Frontal cortex (tissue), 4 donors: ENCODE data around the gene UGT1A1. TPM values are rescaled to one million over a fixed set of nuclear protein-coding genes. Genes with fewer than 3 reads are reported as not detected.
"Not testable (repeated sequence)": the region's sequence is repeated elsewhere in the genome, so short reads cannot be mapped to it uniquely, and the experiment has no call there.

Experiments
- DNase-seq, 2 donors: peaks; one replicate each; pipeline ENCODE4 v3.0.0; 2012; ENCODE audit warnings: low spot score in 2 of 2
- FAIRE-seq: peaks from 2 replicates; lab custom pipeline; 2012; peaks lifted over from hg19 to GRCh38; lab: Jason Lieb, UNC
- total RNA-seq: library from RNA; depleted of rRNA; stranded (reverse); fragments of >200 nt; gene quantifications from one replicate; pipeline ENCODE4 v1.2.3, GENCODE V29; 2014
- donor health status: control.
- donor health status: control.
- donor health status: control.

UGT1A1 gene
- not detected for total RNA-seq

DNA sequence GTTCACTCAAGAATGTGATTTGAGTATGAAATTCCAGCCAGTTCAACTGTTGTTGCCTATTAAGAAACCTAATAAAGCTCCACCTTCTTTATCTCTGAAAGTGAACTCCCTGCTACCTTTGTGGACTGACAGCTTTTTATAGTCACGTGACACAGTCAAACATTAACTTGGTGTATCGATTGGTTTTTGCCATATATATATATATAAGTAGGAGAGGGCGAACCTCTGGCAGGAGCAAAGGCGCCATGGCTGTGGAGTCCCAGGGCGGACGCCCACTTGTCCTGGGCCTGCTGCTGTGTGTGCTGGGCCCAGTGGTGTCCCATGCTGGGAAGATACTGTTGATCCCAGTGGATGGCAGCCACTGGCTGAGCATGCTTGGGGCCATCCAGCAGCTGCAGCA is at the start of gene UGT1A1:
Gene UGT1A1 (plus strand): TSS at position 228 of the 400 bp plus-strand sequence. CDS start 18 bp downstream, at position 246.
- DNase-seq (no peak), FAIRE-seq (no peak)

DNA sequence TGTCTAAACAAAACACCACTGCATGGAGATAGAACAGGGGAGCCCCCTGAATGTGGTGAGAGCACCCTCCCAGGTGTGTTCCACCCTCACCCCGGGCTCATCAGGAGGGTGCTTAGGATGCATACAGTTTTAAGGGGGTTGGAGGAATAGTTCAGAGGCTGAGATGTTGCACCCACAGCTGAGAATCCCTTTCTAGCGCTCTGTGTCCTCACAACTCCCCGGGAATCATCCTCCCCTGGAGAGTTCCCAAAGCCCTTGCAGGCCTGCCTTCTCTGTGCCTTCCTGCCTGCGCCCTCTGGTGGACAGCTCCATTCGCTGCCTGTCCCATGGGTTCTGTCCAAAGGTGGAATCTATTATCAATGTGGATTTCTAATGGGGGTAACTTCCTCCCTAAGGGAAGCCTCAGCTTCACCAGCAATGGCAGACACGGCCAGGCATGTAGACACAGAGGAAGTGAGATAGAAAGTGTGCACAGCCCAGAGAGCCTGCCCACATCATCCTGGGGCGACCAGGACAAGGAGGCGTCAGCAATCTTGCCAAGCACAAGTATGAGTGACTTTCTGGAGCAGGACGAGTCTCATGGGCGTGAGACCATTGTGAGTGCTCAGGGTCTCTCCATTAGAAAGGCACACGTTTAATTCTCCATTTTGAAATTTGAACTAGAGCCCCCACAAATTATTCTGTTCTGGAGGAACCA is 48.6 kb upstream of the UGT1A1 start:
- FAIRE-seq = no peak
- peak in 1 of 2 donors; percentile 37 for DNase-seq

DNA sequence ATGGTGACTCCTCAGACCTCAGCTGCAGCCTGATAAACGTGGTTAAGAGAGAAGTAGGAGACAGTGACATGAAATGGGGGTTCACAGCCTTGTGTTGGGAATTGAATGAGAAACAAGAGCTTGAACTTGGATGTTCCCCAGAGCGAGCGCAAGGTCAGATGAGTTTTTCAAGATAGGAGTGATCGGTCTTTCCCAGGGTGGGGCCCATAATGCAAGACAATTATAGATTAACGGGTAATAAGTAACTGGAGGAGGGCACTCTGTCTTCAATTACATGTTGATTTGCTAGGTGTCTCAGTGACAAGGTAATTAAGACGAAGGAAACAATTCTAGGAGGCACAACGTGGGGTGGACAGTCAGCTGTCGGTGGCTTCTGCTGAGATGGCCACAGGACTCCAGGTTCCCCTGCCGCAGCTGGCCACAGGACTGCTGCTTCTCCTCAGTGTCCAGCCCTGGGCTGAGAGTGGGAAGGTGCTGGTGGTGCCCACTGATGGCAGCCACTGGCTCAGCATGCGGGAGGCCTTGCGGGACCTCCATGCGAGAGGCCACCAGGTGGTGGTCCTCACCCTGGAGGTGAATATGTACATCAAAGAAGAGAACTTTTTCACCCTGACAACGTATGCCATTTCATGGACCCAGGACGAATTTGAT is 47.3 kb upstream of the UGT1A1 start, which contains the start of gene UGT1A5:
Gene UGT1A5 (plus strand): TSS at position 297 of the 651 bp plus-strand sequence. CDS start 85 bp downstream, at position 382.
- DNase-seq = no peak
- no peak for FAIRE-seq

DNA sequence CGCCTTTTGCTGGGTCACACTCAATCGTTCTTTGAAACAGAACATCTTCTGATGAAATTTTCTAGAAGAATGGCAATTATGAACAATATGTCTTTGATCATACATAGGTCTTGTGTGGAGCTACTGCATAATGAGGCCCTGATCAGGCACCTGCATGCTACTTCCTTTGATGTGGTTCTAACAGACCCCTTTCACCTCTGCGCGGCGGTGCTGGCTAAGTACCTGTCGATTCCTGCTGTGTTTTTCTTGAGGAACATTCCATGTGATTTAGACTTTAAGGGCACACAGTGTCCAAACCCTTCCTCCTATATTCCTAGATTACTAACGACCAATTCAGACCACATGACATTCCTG is 46.8 kb upstream of the UGT1A1 start:
- no peak for DNase-seq
- no peak for FAIRE-seq

DNA sequence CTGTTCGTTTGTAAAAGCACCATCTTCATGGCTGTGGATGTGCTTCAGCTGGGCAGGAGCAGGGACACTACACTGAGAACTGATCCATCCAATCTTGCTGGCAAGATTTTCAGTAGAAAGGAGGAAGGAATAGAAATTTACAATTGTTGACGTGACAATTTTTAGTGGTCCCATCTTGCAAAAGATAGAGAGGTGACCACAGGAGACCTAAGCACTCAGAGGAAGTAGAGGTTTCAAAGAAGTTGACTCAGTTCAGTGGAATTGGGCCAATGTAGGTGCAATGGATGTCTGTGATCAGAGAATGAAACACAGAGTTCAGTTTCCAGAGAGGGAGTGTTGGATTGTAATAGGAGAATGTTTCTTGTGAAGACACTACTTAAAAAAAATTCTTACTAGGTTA is 45.9 kb upstream of the UGT1A1 start:
- DNase-seq = no peak

DNA sequence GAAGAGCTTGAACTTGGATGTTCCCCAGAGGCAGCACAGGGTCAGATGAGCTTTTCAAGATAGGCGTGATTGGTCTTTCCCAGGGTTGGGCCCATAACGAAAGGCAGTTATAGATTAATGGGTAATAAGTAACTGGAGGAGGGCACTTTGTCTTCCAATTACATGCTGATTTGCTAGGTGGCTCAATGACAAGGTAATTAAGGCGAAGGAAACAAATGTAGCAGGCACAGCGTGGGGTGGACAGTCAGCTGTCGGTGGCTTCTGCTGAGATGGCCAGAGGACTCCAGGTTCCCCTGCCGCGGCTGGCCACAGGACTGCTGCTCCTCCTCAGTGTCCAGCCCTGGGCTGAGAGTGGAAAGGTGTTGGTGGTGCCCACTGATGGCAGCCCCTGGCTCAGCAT is 41.5 kb upstream of the UGT1A1 start, which contains the start of gene UGT1A4:
Gene UGT1A4 (plus strand): TSS at position 185 of the 400 bp plus-strand sequence. CDS start 85 bp downstream, at position 270.
- FAIRE-seq = no peak
- no peak for DNase-seq

More for the DNA sequence above, 45.9 kb upstream of the UGT1A1 start:
- FAIRE-seq = no peak

DNA sequence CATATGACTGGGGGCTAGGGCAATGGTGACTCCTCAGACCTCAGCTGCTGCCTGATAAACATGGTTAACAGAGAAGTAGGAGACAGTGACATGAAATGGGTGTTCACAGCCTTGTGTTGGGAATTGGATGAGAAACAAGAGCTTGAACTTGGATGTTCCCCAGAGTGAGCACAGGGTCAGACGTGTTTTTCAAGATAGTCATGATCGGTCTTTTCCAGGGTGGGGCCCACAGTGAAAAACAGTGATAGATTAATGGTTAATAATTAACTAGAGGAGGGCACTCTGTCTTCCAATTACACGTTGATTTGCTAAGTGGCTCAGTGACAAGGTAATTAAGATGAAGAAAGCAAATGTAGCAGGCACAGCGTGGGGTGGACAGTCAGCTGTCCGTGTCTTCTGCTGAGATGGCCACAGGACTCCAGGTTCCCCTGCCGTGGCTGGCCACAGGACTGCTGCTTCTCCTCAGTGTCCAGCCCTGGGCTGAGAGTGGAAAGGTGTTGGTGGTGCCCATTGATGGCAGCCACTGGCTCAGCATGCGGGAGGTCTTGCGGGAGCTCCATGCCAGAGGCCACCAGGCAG is 31.3 kb upstream of the UGT1A1 start, which contains the start of gene UGT1A3:
Gene UGT1A3 (plus strand): TSS at position 320 of the 579 bp plus-strand sequence. CDS start 85 bp downstream, at position 405.
- FAIRE-seq = no peak
- DNase-seq = no peak

DNA sequence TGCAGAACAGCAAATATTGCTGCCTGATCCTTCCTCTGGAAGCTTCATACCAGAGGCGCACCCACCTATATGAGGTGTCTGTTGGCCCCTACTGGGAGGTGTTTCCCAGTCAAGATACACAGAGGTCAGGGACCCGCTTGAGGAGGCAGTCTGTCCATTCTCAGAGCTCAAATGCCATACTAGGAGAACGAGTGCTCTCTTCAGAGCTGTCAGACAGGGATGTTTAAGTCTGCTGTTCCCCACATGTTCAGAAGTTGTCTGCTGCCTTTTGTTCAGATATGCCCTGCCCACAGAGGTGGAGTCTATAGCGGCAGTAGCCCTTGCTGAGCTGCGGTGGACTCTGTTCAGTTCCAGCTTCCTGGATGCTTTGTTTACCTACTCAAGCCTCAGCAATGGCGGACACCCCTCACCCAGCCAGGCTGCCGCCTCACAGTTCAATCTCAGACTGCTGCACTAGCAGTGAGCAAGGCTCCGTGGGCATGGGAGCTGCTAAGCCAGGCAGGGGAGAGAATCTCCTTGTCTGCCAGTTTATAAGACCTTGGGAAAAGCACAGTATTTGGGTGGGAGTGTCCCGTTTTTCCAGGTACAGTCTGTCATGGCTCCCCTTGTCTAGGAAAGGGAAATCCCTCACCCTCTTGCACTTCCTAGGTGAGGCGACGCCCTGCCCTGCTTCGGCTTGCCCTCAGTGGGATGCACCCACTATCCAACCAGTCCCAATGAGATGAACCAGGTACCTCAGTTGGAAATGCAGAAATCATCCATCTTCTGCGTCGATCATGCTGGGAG is 23.0 kb upstream of the UGT1A1 start:
- not testable (repeated sequence) for DNase-seq, FAIRE-seq

DNA sequence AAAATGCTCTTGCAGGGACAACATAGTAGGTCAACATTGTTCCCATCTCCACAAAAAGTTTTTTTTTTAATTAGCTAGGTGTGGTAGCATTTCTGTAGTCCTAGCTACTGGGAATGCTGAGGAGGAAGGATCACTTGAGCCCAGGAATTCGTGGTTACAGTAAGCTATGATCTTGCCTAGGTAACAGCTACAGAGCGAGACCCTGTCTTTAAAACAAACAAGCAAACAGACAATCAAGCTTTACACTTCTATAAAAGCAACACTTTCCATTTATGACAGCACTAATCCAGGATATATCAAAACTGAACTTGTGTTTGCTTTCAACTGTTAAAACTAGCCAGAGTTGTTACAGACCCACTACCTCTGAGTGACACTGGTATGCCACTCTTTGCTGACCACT is 19.2 kb upstream of the UGT1A1 start:
- FAIRE-seq (no peak), DNase-seq (no peak)

DNA sequence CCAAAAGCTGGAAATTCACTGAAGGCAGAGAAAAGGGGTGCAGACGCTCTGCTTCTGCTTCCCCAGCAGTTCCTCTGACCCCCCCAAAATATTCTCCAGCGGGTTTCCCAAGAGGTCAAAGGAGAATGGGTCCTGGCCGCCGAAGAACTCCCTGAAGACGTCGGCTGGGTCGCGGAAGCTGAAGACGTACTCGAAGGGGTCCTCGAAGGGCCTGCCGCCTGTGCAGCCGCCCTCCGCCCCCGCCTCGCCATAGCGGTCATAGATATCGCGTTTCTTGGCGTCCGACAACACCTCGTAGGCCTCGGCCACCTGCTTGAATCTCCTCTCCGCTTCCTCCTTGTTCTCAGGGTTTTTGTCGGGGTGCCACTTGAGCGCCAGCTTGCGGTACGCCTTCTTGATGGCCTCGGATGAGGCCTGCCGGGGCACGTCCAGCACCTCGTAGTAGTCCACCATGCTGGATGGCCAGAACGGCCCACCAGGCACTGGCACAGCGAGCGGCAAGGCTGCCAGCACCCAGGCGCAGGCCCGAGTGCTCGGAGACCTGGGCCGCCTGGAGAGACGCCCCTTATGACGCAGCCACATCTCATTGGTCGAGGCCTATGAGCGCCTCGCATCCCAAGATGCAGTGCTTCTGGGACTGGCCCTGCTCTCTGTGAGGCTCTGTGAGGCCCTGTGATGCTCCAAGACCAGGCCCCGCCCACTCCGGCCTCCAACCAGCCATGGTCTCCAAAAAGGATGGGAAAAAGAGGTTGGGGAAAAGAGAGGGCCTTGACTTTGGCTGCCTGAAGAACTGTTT is 16.4 kb upstream of the UGT1A1 start:
- FAIRE-seq (no peak), DNase-seq (no peak)

DNA sequence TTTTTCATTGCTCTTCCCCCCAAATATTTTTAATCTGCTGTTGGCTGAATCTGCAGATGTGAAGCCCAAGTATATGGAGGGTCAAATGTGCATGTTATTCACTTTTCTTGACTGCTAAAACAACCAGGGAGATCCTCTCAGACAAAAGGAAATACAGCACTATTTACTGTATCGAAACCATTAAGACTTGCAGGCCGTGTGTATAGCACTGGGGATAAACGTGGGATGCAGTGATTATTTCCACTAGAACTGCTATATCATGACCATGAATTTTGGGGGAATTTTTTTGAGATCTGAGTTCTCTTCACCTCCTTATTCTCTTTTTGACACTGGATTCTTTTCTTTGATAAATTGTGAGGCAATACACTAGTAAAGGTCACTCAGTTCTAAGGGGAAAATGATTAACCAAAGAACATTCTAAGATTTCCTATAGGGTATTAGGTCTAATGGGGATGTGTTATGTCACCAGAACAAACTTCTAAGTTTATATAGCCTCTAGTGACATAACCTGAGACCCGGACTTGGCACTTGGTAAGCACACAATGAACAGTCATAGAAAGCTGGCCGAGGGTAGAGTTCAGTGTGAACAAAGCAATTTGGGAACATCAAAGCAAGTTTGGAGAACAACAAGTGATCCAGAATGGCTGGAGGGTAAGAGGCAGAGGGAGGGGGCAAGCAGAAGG is 14.9 kb upstream of the UGT1A1 start:
- DNase-seq (no peak), FAIRE-seq (no peak)

DNA sequence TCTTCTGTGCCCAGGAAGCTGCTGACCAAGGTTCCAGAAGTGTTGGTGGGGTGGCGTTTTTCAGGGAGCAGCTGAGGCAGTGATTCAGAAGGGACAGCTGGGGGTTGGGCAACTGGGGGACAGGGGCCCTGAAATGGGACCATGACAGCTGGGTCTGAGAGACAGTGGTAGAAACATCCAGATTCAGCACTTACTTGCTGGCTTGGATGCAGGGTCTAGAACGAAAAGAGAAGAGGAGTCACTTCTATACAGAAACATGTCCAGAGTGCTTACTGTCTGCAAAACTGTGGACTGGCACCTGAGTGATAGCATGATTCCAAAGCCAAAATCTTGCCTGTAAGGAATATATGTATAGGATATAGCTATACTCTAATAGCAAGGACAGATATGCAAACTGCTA is 14.2 kb upstream of the UGT1A1 start:
- FAIRE-seq = not testable (repeated sequence)

DNA sequence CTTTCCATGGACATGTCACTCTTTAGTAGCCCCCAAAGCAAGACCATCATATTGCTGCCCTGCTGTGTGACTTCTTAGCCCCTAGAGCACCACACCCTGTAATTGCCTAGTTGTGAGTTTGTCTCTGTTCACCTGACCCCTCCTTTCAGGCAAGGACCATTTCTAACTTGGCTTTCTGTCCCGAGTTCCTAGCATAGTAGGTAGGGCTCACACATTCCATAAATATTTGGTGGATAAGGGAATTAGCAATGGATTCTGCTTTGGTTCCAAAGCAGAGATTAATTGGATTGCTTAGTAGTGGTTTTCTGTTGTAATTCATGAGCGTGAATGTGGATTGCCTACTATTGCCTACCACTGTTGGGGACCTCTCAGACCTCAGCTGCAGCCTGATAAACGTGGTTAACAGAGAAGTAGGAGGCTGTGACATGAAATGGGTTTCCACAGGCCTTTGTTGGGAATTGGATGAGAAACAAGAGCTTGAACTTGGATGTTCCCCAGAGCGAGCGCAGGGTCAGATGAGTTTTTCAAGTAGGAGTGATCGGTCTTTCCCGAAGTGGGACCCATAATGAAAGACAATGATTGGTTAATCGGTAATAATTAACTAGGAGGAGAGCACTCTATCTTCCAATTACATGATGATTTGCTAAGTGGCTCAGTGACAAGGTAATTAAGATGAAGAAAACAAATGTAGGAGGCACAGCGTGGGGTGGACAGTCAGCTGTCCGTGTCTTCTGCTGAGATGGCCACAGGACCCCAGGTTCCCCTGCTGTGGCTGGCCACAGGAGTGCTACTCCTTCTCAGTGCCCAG is 13.4 kb upstream of the UGT1A1 start:
- DNase-seq = no peak
- no peak for FAIRE-seq

More for the DNA sequence above, 14.2 kb upstream of the UGT1A1 start:
- DNase-seq = not testable (repeated sequence)

DNA sequence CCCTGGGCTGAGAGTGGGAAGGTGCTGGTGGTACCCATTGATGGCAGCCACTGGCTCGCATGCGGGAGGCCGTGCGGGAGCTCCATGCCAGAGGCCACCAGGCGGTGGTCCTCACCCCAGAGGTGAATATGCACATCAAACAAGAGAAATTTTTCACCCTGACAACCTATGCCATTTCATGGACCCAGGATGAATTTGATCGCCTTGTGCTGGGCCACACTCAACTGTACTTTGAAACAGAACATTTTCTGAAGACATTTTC is 12.9 kb upstream of the UGT1A1 start:
- FAIRE-seq (no peak), DNase-seq (no peak)

DNA sequence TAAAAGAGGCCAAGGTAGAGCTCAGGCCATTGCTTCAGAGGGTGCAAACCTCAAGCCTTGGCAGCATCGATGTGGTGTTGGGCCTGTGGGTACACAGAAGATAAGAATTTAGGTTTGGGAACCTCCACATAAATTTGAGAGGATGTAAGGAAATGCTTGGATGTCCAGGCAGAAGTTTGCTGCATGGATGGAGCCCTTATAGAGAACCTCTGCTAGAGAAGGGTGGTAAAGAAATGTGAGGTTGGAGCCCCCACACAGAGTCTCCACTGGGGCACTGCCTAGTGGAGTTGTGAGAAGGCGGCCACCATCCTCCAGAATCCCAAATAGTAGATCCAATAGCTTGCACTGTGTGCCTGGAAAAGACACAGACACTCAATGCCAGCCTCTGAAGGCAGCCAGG is 9.4 kb upstream of the UGT1A1 start:
- DNase-seq, FAIRE-seq: not testable (repeated sequence)

DNA sequence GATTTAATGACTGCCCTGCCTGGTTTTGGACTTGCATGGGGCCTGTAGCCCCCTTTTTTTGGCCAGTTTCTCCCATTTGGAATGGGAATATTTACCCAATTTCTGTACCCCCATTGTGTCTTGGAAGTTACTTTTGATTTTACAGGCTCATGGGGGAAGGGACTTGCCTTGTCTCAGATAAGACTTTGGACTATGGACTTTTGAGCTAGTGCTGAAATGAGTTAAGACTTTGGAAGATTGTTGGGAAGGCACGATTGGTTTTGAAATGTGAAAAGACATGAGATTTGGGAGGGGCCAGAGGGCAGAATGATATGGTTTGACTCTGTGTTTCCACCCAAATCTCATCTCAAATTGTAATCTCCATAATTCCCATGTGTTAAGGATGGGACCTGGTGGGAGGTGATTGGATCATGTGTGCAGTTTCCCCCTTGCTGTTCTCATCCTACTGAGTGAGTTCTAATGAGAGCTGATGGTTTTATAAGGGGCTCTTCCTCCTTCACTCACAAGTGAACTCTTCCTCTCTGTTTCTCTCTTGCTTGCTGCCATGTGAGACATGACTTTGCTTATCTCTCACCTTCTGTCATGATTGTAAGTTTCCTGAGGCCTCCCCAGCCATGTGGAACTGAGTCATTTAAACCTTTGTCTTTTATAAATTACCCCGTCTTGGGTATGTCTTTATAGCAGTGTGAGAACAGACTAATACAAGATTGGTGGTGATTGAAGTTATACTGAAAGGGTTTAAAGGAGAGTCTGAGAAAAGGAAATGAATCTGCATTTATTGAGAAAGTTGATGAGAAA is 8.7 kb upstream of the UGT1A1 start:
- not testable (repeated sequence) for DNase-seq, FAIRE-seq

DNA sequence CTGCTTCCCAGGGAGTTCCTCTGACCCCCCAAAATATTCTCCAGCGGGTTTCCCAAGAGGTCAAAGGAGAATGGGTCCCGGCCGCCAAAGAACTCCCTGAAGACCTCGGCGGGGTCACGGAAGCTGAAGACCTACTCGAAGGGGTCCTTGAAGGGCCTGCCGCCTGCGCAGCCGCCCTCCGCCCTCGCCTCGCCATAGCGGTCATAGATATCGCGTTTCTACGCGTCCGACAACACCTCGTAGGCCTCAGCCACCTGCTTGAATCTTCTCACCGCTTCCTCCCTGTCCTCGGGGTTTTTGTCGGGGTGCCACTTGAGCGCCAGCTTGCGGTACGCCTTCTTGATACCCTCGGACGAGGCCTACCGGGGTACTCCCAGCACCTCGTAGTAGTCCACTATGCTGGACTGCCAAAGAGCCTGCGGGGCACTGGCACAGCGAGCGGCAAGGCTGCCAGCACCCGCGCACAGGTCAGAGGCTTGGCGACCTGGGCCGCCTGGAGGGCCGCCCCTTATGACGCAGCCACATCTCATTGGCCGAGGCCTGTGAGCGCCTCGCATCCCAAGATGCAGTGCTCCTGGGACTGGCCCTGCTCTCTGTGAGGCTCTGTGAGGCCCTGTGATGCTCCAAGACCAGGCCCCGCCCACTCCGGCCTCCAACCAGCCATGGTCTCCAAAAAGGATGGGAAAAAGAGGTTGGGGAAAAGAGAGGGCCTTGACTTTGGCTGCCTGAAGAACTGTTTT is 5.0 kb upstream of the UGT1A1 start:
- no peak for FAIRE-seq
- no peak for DNase-seq
